SKM-1 treated with dmso at 0.1 percent for 144 hours (cell line): Measurements from ENCODE around the gene AVEN.

Source experiments
- DNase-seq: peaks from one replicate; lab custom pipeline; 2025; ENCODE audit not compliant: unreplicated experiment; lab: John Stamatoyannopoulos, UW

The AVEN gene

GRCh38 chr15:33987444-33987843, 51.6 kb downstream of the AVEN start:
- no peak for DNase-seq

GRCh38 chr15:33985751-33986150, 53.3 kb downstream of the AVEN start:
- DNase-seq, result no peak

- no peak for DNase-seq
Measured at GRCh38 chr15:33985287-33985686, 53.7 kb downstream of the AVEN start.

GRCh38 chr15:33982516-33982915, 56.5 kb downstream of the AVEN start:
- no peak for DNase-seq

- no peak for DNase-seq
Measured at GRCh38 chr15:33980159-33980558, 58.8 kb downstream of the AVEN start.

GRCh38 chr15:33975022-33975565, 63.9 kb downstream of the AVEN start:
- DNase-seq, result no peak

- no peak for DNase-seq
Measured at GRCh38 chr15:33971811-33972210, 67.2 kb downstream of the AVEN start.

GRCh38 chr15:33968821-33969220, 70.2 kb downstream of the AVEN start:
- no peak for DNase-seq

- no peak for DNase-seq
Measured at GRCh38 chr15:33968224-33968623, 70.8 kb downstream of the AVEN start, which contains the start of gene CHRM5. Gene CHRM5, plus strand, starts transcription at chr15:33968497. Its CDS starts 94,221 bp downstream, at chr15:34062718.

GRCh38 chr15:33964665-33965040, 74.4 kb downstream of the AVEN start:
- no peak for DNase-seq

GRCh38 chr15:33963831-33964664, 75.0 kb downstream of the AVEN start:
- peak; percentile 43 for DNase-seq

GRCh38 chr15:33960549-33960935, 78.5 kb downstream of the AVEN start:
- DNase-seq, result no peak

GRCh38 chr15:33959844-33960548, 79.0 kb downstream of the AVEN start:
- DNase-seq, result peak; percentile 64

GRCh38 chr15:33956397-33956796, 82.6 kb downstream of the AVEN start:
- no peak for DNase-seq

GRCh38 chr15:33955945-33956344, 83.1 kb downstream of the AVEN start:
- no peak for DNase-seq

GRCh38 chr15:33946152-33946551, 92.9 kb downstream of the AVEN start:
- DNase-seq, result no peak

- no peak for DNase-seq
Measured at GRCh38 chr15:33941279-33942063, 97.5 kb downstream of the AVEN start.

GRCh38 chr15:33934921-33935320, 104.1 kb downstream of the AVEN start:
- DNase-seq, result no peak

GRCh38 chr15:33934396-33934795, 104.6 kb downstream of the AVEN start:
- no peak for DNase-seq

GRCh38 chr15:33932734-33933133, 106.3 kb downstream of the AVEN start:
- DNase-seq, result no peak

GRCh38 chr15:33926260-33926659, 112.7 kb downstream of the AVEN start:
- DNase-seq, result no peak
